GM19239 (cell line): ENCODE measurements around the gene EXOC6.

ENCODE experiments used
- DNase-seq: peaks from one replicate; pipeline ENCODE4 v3.0.0; 2011; ENCODE audit warnings: low spot score; ENCODE audit not compliant: insufficient read length
- FAIRE-seq: peaks from 2 replicates; lab custom pipeline; 2011; peaks lifted over from hg19 to GRCh38; lab: Jason Lieb, UNC

Gene EXOC6

GRCh38 chr10:93062514-93063143 lies 214.3 kb downstream of the EXOC6 start:
- FAIRE-seq = no peak
- DNase-seq = no peak

- FAIRE-seq = no peak
- no peak for DNase-seq
Measured at GRCh38 chr10:93063144-93063976, 215.0 kb downstream of the EXOC6 start.

GRCh38 chr10:93063977-93064660 lies 215.8 kb downstream of the EXOC6 start:
- DNase-seq (no peak), FAIRE-seq (no peak)

- FAIRE-seq (no peak), DNase-seq (no peak)
Measured at GRCh38 chr10:93064874-93065660, 216.7 kb downstream of the EXOC6 start.

- DNase-seq (no peak), FAIRE-seq (no peak)
Measured at GRCh38 chr10:93065675-93066543, 217.6 kb downstream of the EXOC6 start.

GRCh38 chr10:93066544-93066913 lies 218.2 kb downstream of the EXOC6 start:
- DNase-seq (no peak), FAIRE-seq (no peak)

- DNase-seq (no peak), FAIRE-seq (no peak)
Measured at GRCh38 chr10:93067443-93068365, 219.4 kb downstream of the EXOC6 start.

GRCh38 chr10:93068411-93069244 lies 220.3 kb downstream of the EXOC6 start:
- DNase-seq (no peak), FAIRE-seq (no peak)

- FAIRE-seq = no peak
- DNase-seq = no peak
Measured at GRCh38 chr10:93069245-93069561, 220.9 kb downstream of the EXOC6 start.

GRCh38 chr10:93070378-93071176 lies 222.3 kb downstream of the EXOC6 start:
- no peak for DNase-seq
- no peak for FAIRE-seq

GRCh38 chr10:93071177-93071472 lies 222.8 kb downstream of the EXOC6 start:
- FAIRE-seq (no peak), DNase-seq (no peak)

- no peak for DNase-seq
- no peak for FAIRE-seq
Measured at GRCh38 chr10:93071674-93072224, 223.4 kb downstream of the EXOC6 start.

- no peak for DNase-seq
- no peak for FAIRE-seq
Measured at GRCh38 chr10:93072225-93072712, 223.9 kb downstream of the EXOC6 start.

- FAIRE-seq (no peak), DNase-seq (no peak)
Measured at GRCh38 chr10:93072713-93073538, 224.6 kb downstream of the EXOC6 start.

GRCh38 chr10:93073539-93074146 lies 225.3 kb downstream of the EXOC6 start, which contains the start of gene CYP26A1:
Gene CYP26A1, plus strand, starts transcription at chr10:93073893. Its CDS starts 42 bp downstream, at chr10:93073935.
- FAIRE-seq (no peak), DNase-seq (no peak)
